Neuronal stem cell (in vitro differentiated cells): ENCODE data around the gene EBI3.

Experiments
- DNase-seq: peaks from one replicate; pipeline ENCODE4 v3.0.0-alpha.2; 2013; ENCODE audit warnings: low spot score
- H2AFZ ChIP-seq: one replicate; pipeline ENCODE4 v1.6.1; 2013; ENCODE audit warnings: mild to moderate bottlenecking, low read length, inconsistent platforms
- H2AK5ac ChIP-seq: 2 replicates; pipeline ENCODE4 v1.6.1; 2013; ENCODE audit warnings: low read depth, mild to moderate bottlenecking, inconsistent platforms, low read length, moderate library complexity, mixed read lengths
- H2BK120ac ChIP-seq: 2 replicates; pipeline ENCODE4 v1.6.1; 2013; ENCODE audit warnings: low read depth, mild to moderate bottlenecking, inconsistent platforms, low read length, moderate library complexity, mixed read lengths
- H2BK12ac ChIP-seq: one replicate; pipeline ENCODE4 v1.6.1; 2013; ENCODE audit warnings: low read length, inconsistent platforms
- H2BK15ac ChIP-seq: 2 replicates; pipeline ENCODE4 v1.6.1; 2013; ENCODE audit warnings: mild to moderate bottlenecking, low read length, inconsistent platforms, mixed read lengths
- H2BK5ac ChIP-seq: one replicate; pipeline ENCODE4 v1.6.1; 2013; ENCODE audit warnings: inconsistent platforms, mild to moderate bottlenecking, low read length, moderate library complexity
- H3K14ac ChIP-seq: one replicate; pipeline ENCODE4 v1.6.1; 2013; ENCODE audit warnings: low read length, inconsistent platforms
- H3K18ac ChIP-seq: 2 replicates; pipeline ENCODE4 v1.6.1; 2013; ENCODE audit warnings: low read length, inconsistent platforms
- H3K23ac ChIP-seq: 2 replicates; pipeline ENCODE4 v1.6.1; 2013; ENCODE audit warnings: low read depth, mild to moderate bottlenecking, mixed read lengths, low read length, inconsistent platforms; ENCODE audit not compliant: poor library complexity
- H3K27ac ChIP-seq: replicated peaks from 3 replicates; pipeline ENCODE4 v1.5.1; 2013; ENCODE audit warnings: low read length, inconsistent platforms
- H3K27me3 ChIP-seq, 3 experiments: 2 replicates each; pipeline ENCODE4 v1.6.1; 2013; ENCODE audit warnings: low read length in 3 of 3, mild to moderate bottlenecking in 2 of 3, inconsistent platforms in 1 of 3, low read depth in 1 of 3, mixed read lengths in 1 of 3, moderate library complexity in 1 of 3; ENCODE audit not compliant: control insufficient read depth in 3 of 3, insufficient read depth in 3 of 3
- H3K36me3 ChIP-seq, 2 donors: replicated peaks in 1 of 2; 2 replicates each; pipeline ENCODE4 v1.6.1; 2013; ENCODE audit warnings: low read length in 2 of 2; ENCODE audit not compliant: control insufficient read depth in 2 of 2, insufficient read depth in 2 of 2
- H3K4ac ChIP-seq: 2 replicates; pipeline ENCODE4 v1.6.1; 2013; ENCODE audit warnings: inconsistent platforms, mild to moderate bottlenecking, low read length, moderate library complexity
- H3K4me1 ChIP-seq, 2 donors: 1 replicate in 1 of 2; 2 replicates in 1 of 2; pipeline ENCODE4 v1.6.1; 2013; ENCODE audit warnings: low read length in 2 of 2, low read depth in 1 of 2; ENCODE audit not compliant: control insufficient read depth in 2 of 2, insufficient read depth in 1 of 2
- H3K4me2 ChIP-seq: one replicate; pipeline ENCODE4 v1.6.1; 2013; ENCODE audit warnings: mild to moderate bottlenecking, low read length, inconsistent platforms; ENCODE audit not compliant: insufficient read depth, poor library complexity, severe bottlenecking
- H3K4me3 ChIP-seq, 2 donors: 2 replicates each; pipeline ENCODE4 v1.5.1; 2013; ENCODE audit warnings: low read length in 2 of 2, mild to moderate bottlenecking in 2 of 2, inconsistent platforms in 1 of 2, moderate library complexity in 1 of 2
- H3K79me1 ChIP-seq: one replicate; pipeline ENCODE4 v1.6.1; 2013; ENCODE audit warnings: low read depth, mild to moderate bottlenecking, inconsistent platforms, low read length, moderate library complexity
- H3K9ac ChIP-seq: one replicate; pipeline ENCODE4 v1.6.1; 2013; ENCODE audit warnings: mild to moderate bottlenecking, low read depth, low read length, inconsistent platforms; ENCODE audit not compliant: poor library complexity
- H3K9me3 ChIP-seq, 2 donors: replicated peaks in 1 of 2; 2 replicates each; pipeline versions ENCODE3 to v1.6.1; 2013; ENCODE audit warnings: low read length in 2 of 2, mild to moderate bottlenecking in 2 of 2, inconsistent platforms in 1 of 2, low read depth in 1 of 2, mixed read lengths in 1 of 2, moderate library complexity in 1 of 2; ENCODE audit not compliant: control insufficient read depth in 2 of 2, insufficient read depth in 1 of 2
- H4K8ac ChIP-seq: one replicate; pipeline ENCODE4 v1.6.1; 2013; ENCODE audit warnings: low read depth, mild to moderate bottlenecking, inconsistent platforms, low read length, moderate library complexity
- H4K91ac ChIP-seq: one replicate; pipeline ENCODE4 v1.6.1; 2013; ENCODE audit warnings: low read length, low read depth, mild to moderate bottlenecking, inconsistent platforms; ENCODE audit not compliant: poor library complexity
- WGBS, 2 donors: extraction: QIAGEN DNeasy Blood & Tissue Kit; methylation state at CpG; one replicate each; pipeline ENCODE4 v1.1.7; 2013; ENCODE audit warnings: missing lambda C conversion rate in 2 of 2, mixed read lengths in 1 of 2; ENCODE audit not compliant: insufficient read length in 2 of 2, insufficient replicate concordance in 1 of 2; ENCODE audit errors: extremely low coverage in 2 of 2; 5-methylcytosine and 5-hydroxymethylcytosine counted together

The EBI3 gene

GRCh38 chr19:4257025-4257424 lies 27.7 kb downstream of the EBI3 start:
- Histone ChIP-seq H2AFZ (no peak overlapping the region), H2BK5ac (no peak overlapping the region), H3K4me1 (no peaks in the 10 kb centered on the region), H3K18ac (no peak overlapping the region), H3K36me3 (peaks cover 35 to 76% of the 10 kb centered on the region in 2 donors), H4K91ac (no peak overlapping the region), H3K9me3 (peaks cover 7 to 17% of the 10 kb centered on the region in 2 donors), H3K27ac (no peak overlapping the region), H3K27me3 (no peaks in the 10 kb centered on the region), H4K8ac (no peak overlapping the region), H3K9ac (no peak overlapping the region), H2AK5ac (no peak overlapping the region), H3K4me3 (no peak overlapping the region), H3K23ac (no peak overlapping the region), H2BK15ac (no peak overlapping the region), H3K14ac (no peak overlapping the region), H2BK12ac (no peak overlapping the region), H3K4ac (no peak overlapping the region), H3K4me2 (no peak overlapping the region), H3K79me1 (no peaks in the 10 kb centered on the region), H2BK120ac (no peak overlapping the region)
- no peak for DNase-seq
- no CpG with 5 or more reads among the region's 6 CpGs for WGBS, 2 donors

GRCh38 chr19:4258181-4258580 lies 28.9 kb downstream of the EBI3 start:
- Histone ChIP-seq H3K4ac (no peak overlapping the region), H3K36me3 (peaks cover 37 to 77% of the 10 kb centered on the region in 2 donors)
- WGBS, 2 donors = no CpG with 5 or more reads among the region's 28 CpGs

DNA sequence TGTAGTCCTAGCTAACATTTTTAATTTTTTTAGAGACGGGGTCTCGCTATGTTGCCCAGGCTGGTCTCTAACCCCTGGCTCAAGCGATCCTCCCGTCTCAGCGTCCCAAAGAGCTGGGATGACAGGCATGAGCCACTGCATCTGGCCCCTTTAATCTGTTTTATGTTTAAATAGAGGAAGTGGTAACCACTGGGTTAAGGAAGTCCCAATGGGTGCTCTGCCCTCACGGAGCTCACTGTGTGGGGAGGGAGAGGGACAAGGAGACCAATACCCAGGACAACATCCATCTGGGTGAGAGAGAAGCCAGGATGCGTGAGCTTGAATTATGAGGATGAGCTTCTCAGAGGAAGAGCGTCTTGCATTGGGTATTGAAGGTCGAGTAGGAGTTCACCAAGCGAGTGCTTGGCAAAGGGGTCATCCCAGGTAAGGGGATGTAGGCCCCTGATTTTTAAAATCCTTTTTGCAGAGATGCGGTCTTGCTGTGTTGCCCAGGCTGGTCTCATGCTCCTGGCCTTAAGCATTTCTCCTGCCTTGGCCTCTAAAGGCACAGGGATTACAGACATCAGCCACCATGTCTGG lies 31.4 kb downstream of the EBI3 start:
- H3K9me3 ChIP-seq = peaks cover 6 to 7% of the 10 kb centered on the region in 2 donors
- no peak overlapping the region for H3K9ac ChIP-seq
- H2BK5ac ChIP-seq = no peak overlapping the region
- H2BK120ac ChIP-seq = no peak overlapping the region
- H2AK5ac ChIP-seq = no peak overlapping the region
- H3K27me3 ChIP-seq = no peaks in the 10 kb centered on the region
- H3K27ac ChIP-seq = no peak overlapping the region
- no peak overlapping the region for H2AFZ ChIP-seq
- H2BK12ac ChIP-seq = no peak overlapping the region
- WGBS, 2 donors = no CpG with 5 or more reads among the region's 11 CpGs
- no peak overlapping the region for H2BK15ac ChIP-seq
- H3K18ac ChIP-seq = no peak overlapping the region
- DNase-seq = no peak
- H4K8ac ChIP-seq = no peak overlapping the region
- no peak overlapping the region for H3K4ac ChIP-seq
- no peak overlapping the region for H3K23ac ChIP-seq
- H3K4me2 ChIP-seq = no peak overlapping the region
- H3K79me1 ChIP-seq = peaks cover 2% of the 10 kb centered on the region
- H3K36me3 ChIP-seq = peaks cover 32 to 72% of the 10 kb centered on the region in 2 donors
- H4K91ac ChIP-seq = no peak overlapping the region
- no peak overlapping the region for H3K14ac ChIP-seq
- no peak overlapping the region for H3K4me3 ChIP-seq
- H3K4me1 ChIP-seq = no peaks in the 10 kb centered on the region

More at GRCh38 chr19:4258181-4258580, 28.9 kb downstream of the EBI3 start:
- Histone ChIP-seq H3K14ac (no peak overlapping the region), H3K23ac (no peak overlapping the region), H2AFZ (no peak overlapping the region), H3K27ac (no peak overlapping the region), H4K91ac (no peak overlapping the region), H3K9me3 (peaks cover 7 to 17% of the 10 kb centered on the region in 2 donors), H3K9ac (peak overlapping the region; percentile 44), H3K4me1 (no peaks in the 10 kb centered on the region), H3K4me3 (no peak overlapping the region), H2AK5ac (no peak overlapping the region), H3K4me2 (peak overlapping the region; percentile 11), H4K8ac (no peak overlapping the region), H3K27me3 (no peaks in the 10 kb centered on the region), H2BK12ac (no peak overlapping the region), H2BK15ac (no peak overlapping the region), H3K18ac (no peak overlapping the region), H2BK5ac (no peak overlapping the region), H2BK120ac (no peak overlapping the region), H3K79me1 (peaks cover 2% of the 10 kb centered on the region)
- DNase-seq = no peak

GRCh38 chr19:4264812-4265211 lies 35.5 kb downstream of the EBI3 start:
- Histone ChIP-seq H3K4ac (no peak overlapping the region), H3K18ac (no peak overlapping the region), H3K9me3 (no peaks in the 10 kb centered on the region), H3K9ac (no peak overlapping the region), H3K27ac (no peak overlapping the region), H3K14ac (no peak overlapping the region), H2AK5ac (no peak overlapping the region), H4K8ac (no peak overlapping the region), H3K4me2 (no peak overlapping the region), H2BK120ac (no peak overlapping the region), H2BK15ac (no peak overlapping the region), H3K36me3 (peaks cover 21 to 58% of the 10 kb centered on the region in 2 donors), H4K91ac (no peak overlapping the region), H2BK5ac (no peak overlapping the region), H3K27me3 (no peaks in the 10 kb centered on the region), H3K4me1 (no peaks in the 10 kb centered on the region), H3K79me1 (peaks cover 4% of the 10 kb centered on the region), H2AFZ (no peak overlapping the region), H3K4me3 (no peak overlapping the region), H2BK12ac (no peak overlapping the region), H3K23ac (no peak overlapping the region)
- no peak for DNase-seq
- WGBS, 2 donors = no CpG with 5 or more reads among the region's 4 CpGs
